Eye (tissue), 1 donor: ENCODE data around the gene GFI1B.
"Not testable (repeated sequence)": the region's sequence is repeated elsewhere in the genome, so short reads cannot be mapped to it uniquely, and the experiment has no call there.

ENCODE experiments used
- DNase-seq: peaks from one replicate; pipeline ENCODE4 v3.0.0-alpha.2; 2015

GFI1B gene

GRCh38 chr9:132978451-132979131 is at the start of gene GFI1B:
Gene GFI1B, plus strand, starts transcription at chr9:132978694. Its CDS starts 7,985 bp downstream, at chr9:132986679.
- no peak for DNase-seq

DNA sequence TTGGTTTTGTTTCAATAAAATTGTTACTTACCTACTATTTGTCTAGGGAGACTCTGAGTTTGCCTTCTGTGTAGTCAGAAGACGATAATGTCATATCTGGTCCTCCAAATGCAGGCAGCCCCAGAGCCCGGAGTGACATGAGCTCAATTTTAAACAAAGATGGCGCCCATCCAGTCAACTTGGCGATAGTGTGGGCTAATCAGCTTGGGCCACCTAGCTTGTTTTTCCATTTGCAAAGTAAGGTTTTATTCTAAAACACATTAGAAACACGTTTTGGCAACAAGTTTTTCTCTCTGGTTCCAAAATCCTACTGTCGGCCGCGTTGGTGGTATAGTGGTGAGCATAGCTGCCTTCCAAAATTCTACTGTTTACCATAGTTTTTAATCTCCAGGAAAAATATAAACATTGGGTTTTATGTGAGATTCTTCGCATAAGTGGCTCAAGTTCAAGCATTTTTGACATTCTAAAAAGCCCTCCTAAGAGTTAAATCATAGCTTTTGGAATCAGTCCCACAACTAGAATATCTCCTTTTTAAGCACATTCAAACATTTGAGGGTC is 47.2 kb upstream of the GFI1B start:
- DNase-seq = no peak

DNA sequence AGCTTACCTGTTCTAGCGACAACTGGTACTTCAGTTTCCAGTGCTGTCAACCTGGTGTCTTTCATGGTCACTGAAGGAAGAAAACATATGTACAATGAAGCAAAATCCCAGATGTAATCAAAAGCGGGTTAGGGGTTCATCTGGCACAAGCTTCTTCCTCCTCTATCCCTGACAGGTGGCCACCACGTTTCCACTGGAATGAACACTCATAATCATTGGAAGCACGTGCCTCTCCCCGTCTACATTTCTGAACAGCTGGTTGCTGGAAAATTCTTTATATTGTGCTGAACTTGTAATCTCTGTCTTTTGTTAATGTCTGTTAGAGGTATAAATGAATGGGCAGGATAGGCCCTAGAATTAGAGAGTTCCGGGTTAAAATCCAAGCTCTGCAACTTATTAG is 43.5 kb upstream of the GFI1B start:
- peak; percentile 37 for DNase-seq

GRCh38 chr9:132937463-132937901 is 41.0 kb upstream of the GFI1B start:
- DNase-seq = no peak

GRCh38 chr9:132939169-132939568 is 39.3 kb upstream of the GFI1B start:
- DNase-seq = no peak

DNA sequence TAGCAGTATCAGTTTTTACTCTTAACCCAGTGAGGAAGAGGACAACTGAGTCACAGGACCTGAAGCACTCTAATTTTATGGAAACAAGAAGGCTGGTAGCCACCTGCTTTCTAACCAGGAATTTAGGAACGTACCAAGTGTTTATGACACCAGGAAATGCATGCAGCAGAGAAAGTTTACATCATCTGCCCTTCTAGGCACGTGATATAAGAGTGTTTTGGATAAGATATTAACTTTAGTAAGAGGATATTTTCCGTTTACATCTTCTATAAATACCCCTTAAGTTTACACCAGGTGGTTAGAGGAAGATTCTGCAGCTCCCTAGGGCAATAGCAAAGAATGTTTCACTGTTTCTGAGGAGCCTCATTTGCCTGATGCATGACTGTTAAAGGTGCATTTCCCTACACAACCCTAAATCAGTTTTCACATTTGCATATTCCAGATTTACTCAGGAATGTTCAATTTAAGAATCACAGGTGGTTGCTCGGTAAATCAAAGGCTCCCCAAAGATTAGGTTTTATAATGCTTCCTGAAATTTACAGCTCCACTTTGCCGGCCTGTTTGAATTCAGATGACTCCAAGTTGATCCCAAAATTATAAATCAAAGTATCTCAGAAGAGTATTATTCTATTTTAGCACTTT is 35.8 kb upstream of the GFI1B start:
- DNase-seq = no peak

DNA sequence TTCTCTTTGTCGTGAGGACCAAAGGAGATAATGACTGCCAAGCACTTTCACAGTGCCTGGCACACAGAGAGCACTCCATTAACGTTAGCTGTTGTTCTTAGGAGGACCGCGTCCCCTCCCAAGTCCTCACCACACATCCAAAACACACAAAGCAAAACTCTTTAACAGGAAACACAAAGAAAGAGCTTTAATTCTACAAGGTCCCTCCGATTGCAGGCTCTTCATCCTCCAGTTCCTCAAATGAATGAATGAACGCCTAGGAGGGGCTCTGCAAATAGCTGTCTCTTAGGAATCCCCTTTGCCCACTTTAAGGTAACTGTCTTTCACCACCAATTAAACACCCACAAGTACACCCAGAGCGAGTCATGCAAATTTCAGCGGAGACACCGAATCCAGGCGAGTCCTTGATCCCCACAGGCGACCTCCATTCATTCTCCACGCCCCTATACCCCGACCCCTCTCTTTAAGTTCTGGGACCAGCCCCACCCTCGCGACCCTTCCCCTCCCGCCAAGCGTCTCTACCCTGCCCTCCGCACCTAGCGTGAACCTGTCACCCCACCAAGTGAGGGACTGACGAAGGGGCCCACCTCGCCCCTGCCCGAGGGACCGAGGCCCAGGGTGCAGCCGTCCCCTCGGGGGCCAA is 34.7 kb upstream of the GFI1B start:
- no peak for DNase-seq

DNA sequence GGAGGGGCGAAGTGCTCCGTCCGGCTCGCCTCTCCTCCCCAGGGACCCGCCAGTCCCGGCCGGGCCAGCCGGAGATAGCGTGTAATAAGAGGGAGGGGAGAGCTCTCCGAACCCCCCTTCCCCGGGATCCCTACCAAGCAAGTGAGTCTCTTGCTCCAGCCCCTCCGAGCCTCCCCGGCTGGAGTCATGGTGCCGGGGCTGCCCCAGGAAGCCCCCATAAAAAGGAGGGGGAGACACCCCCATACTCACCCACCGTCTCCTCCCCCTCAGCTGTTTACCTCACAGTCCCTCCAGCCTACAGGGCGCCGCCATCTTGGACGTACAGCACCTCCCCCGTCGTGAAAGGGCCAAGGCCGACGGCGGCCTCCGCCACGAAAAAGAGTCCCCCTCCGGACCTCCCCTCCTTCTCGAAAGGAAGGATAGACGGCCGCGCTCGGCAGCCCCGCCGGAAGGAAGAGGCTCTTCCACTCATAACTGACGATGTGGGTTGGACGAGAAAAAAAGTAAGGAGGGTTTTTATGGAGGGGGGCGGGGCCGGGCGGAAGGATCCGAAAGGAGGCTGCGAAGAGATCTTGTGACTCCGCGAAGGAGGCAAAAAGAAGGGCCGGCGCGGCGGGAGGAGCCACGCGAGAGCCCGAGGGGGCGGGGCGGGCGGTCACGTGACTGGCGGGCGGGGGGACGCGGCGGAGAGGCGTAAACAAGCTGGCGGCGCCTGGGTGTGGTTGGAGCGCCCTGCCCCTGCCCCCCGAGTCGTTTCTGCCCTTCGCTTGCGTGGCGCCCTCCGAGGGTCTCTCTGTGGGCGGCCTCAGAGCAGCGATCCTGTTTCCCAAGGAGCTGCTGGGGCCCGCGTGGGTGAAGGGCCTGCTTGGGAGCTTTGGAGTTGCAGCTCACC is 34.0 kb upstream of the GFI1B start, which contains the start of gene TSC1:
Gene TSC1, minus strand, starts transcription at position 323 of the 892 bp plus-strand sequence. CDS start 15,744 bp downstream, outside the sequence.
- peak; percentile 98 for DNase-seq

GRCh38 chr9:132945186-132946130 is 33.0 kb upstream of the GFI1B start:
- no peak for DNase-seq

DNA sequence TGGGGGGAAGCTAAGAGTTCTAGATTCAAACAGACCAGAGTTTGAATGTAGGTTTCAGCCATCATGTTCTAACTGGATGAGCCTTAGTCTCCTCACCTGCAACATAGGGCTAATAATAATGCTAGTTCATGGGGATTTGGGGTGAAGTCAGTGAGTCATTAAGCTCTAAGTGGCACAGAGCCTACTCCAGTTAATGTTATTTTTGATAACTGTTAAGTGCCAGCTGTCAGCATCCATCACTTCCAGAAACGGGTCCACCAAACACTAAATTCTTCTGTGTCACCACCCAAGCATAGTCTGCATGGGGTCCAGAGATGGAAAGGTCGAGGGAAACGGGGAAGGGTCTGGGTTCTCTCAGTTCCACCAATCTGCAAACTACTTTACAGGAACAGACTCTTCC is 32.3 kb upstream of the GFI1B start:
- no peak for DNase-seq

DNA sequence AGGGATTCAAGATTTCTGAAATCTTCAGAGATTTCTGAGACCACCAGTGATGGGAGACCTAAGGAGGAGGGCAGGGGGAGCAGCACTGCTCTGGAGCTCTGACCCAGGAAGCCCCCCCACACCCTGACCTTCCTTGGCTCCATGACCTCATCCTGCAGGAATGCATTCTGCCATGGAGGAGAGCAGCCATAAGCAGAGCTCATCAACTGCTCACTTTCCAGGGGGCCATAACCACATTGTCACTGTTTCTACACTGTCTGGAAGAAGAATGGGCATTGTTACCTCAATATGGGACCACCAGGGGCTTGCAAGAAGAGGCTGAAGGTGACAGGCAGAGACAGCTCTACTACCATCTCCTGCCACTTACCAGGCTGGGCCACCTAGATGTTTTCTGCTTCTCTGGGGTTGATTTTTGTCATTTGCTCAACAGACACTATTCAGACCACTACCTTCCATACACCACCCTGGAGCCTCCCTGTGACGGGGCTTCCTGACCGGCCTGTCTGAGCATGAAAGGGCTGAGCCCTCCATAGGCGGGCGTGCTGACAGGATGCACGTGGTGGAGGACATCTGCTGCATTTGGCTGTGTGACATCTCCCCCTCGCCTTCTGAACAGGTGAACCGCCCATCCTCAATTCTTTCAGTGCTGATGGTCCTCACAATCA is 31.7 kb upstream of the GFI1B start:
- peak; percentile 84 for DNase-seq

- DNase-seq = no peak
These were observed 30.7 kb upstream of the GFI1B start for GRCh38 chr9:132947756-132948155.

GRCh38 chr9:132948482-132949050 is 29.9 kb upstream of the GFI1B start:
- DNase-seq = no peak

GRCh38 chr9:132949709-132950108 is 28.8 kb upstream of the GFI1B start:
- DNase-seq = no peak

- no peak for DNase-seq
These were observed 23.4 kb upstream of the GFI1B start for GRCh38 chr9:132955123-132955522.

- no peak for DNase-seq
These were observed 22.7 kb upstream of the GFI1B start for GRCh38 chr9:132955768-132956167.

DNA sequence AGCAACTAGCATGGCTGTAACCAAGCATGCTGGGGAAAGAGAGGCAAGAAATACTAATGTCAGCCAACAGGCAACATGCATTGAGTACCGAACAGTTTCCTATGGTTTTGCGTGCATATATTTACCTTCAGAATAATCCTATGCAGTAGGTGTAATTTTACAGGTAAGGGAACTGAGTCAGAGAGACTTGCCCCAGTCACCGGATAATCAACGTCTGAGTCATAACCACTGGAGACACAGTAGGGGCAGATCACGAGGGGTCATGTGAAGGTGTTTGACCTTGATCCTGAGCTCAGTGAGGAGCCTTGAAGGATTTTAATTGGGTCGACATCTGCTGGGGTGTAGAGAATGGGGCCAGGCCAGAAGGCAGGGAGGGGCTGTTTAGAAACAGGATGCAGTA is 20.7 kb upstream of the GFI1B start:
- no peak for DNase-seq

DNA sequence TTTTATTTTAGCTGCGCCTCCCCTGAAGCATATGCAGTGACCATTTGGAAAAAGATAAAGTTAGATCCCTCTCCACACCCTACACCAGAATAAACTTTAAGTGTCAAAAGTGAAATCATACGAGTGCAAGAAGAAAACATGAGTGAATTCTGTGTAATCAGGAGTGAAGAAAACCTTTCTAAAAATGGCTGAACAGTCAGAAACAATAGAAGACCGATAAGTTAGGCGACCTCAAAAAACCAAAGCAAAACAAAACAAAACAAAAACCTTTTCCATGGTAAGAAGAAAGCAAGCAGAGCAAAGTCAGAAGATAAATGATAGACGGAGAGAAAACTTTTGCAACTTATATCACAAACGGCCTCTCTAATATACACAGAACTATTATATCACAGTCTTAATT is 17.5 kb upstream of the GFI1B start:
- no peak for DNase-seq

- DNase-seq = no peak
These were observed 13.0 kb upstream of the GFI1B start for GRCh38 chr9:132965478-132965877.

DNA sequence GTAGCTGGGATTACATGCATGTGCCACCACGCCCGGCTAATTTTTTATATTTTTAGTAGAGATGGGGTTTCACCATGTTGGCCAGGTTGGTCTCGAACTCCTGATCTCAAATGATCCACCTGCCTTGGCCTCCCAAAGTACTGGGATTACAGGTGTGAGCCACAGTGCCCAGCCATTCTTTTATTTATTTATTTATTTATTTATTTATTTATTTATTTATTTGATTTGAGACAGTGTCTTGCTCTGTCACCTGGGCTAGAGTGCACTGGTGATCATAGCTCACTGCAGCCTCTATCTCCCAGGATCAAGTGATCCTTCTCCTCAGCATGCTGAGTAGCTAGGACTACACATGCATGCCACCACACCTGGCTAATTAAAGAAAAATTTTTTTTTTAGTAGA is 10.6 kb upstream of the GFI1B start:
- DNase-seq = not testable (repeated sequence)

- no peak for DNase-seq
These were observed 8.7 kb upstream of the GFI1B start for GRCh38 chr9:132969783-132970182.
